ENCODE data around the gene EZR.

The EZR gene

GRCh38 chr6:158860279-158860865 is 41.2 kb upstream of the EZR start:
- DNase-seq (ENCODE audit: insufficient read length, low spot score): no peak
- FAIRE-seq: no peak
- no peak for TF ChIP-seq CTCF (IDR thresholded peaks at IDR 0.05; ENCODE audit: insufficient read depth, missing control alignments)

- TF ChIP-seq CTCF (IDR thresholded peaks at IDR 0.05; ENCODE audit: insufficient read depth, missing control alignments): no peak
- FAIRE-seq: no peak
Measured at GRCh38 chr6:158856261-158856660, 37.1 kb upstream of the EZR start.

GRCh38 chr6:158854214-158855101 is 35.3 kb upstream of the EZR start:
- FAIRE-seq (no peak), DNase-seq (ENCODE audit: insufficient read length, low spot score) (no peak)
- TF ChIP-seq CTCF (IDR thresholded peaks at IDR 0.05; ENCODE audit: insufficient read depth, missing control alignments): no peak

More at GRCh38 chr6:158856261-158856660, 37.1 kb upstream of the EZR start:
- DNase-seq (ENCODE audit: insufficient read length, low spot score): no peak

- no peak for TF ChIP-seq CTCF (IDR thresholded peaks at IDR 0.05; ENCODE audit: insufficient read depth, missing control alignments)
- no peak for FAIRE-seq
- no peak for DNase-seq (ENCODE audit: insufficient read length, low spot score)
Measured at GRCh38 chr6:158853880-158854213, 34.7 kb upstream of the EZR start.

- DNase-seq (ENCODE audit: insufficient read length, low spot score) (no peak), FAIRE-seq (no peak)
Measured at GRCh38 chr6:158853072-158853879, 34.1 kb upstream of the EZR start.

More at GRCh38 chr6:158853072-158853879, 34.1 kb upstream of the EZR start:
- no peak for TF ChIP-seq CTCF (IDR thresholded peaks at IDR 0.05; ENCODE audit: insufficient read depth, missing control alignments)

All from D721Med (cell line).